IMR-90 (cell line): Measurements from ENCODE around the gene PACS1. TPM values are rescaled to one million over a fixed set of nuclear protein-coding genes. Genes with fewer than 3 reads are reported as not detected.

Source experiments
- ATAC-seq: fragments of 200-7000 bp; cut with Tn5 transposase; 2 replicates; pipeline ENCODE4 v1.9.1; 2020; ENCODE audit warnings: low read depth, mild to moderate bottlenecking, moderate library complexity
- BruUV-seq: library from RNA; stranded (reverse); fragments of 400-500 nt; replicated peaks from 2 replicates; lab custom pipeline; 2021; lab: Mats Ljungman, UMichigan
- CTCF ChIA-PET: fragments of 300-600 bp; formaldehyde crosslinking; extraction: SDS; loops from one replicate; lab custom pipeline; 2021; ENCODE audit warnings: antibody characterized with exemption; lab: Yijun Ruan, JAX
- POLR2A ChIA-PET: fragments of 300-600 bp; sonication (Branson Sonifier 250); formaldehyde crosslinking; loops from one replicate; lab custom pipeline; 2022; ENCODE audit warnings: antibody characterized with exemption; ENCODE audit not compliant: unreplicated experiment; lab: Charles Lee
- DNase-seq: peaks from one replicate; pipeline ENCODE4 v3.0.0; 2013
- H2AFZ ChIP-seq: replicated peaks from 2 replicates; pipeline ENCODE3; 2013; ENCODE audit warnings: low read length, mild to moderate bottlenecking; ENCODE audit not compliant: poor library complexity
- H2AK5ac ChIP-seq: 2 replicates; pipeline ENCODE4 v1.6.1; 2013; ENCODE audit warnings: low read depth, low read length, inconsistent platforms
- H2AK9ac ChIP-seq: replicated peaks from 2 replicates; pipeline ENCODE3; 2013; ENCODE audit warnings: mild to moderate bottlenecking, low read depth, low read length, moderate library complexity; ENCODE audit not compliant: poor library complexity
- H2BK120ac ChIP-seq: 2 replicates; pipeline ENCODE4 v1.6.1; 2013; ENCODE audit warnings: low read depth, low read length, inconsistent platforms
- H2BK15ac ChIP-seq: 3 replicates; pipeline ENCODE4 v1.6.1; 2013; ENCODE audit warnings: low read depth, low read length, inconsistent platforms
- H2BK20ac ChIP-seq: 2 replicates; pipeline ENCODE4 v1.6.1; 2013; ENCODE audit warnings: low read depth, mild to moderate bottlenecking, inconsistent platforms, low read length, moderate library complexity
- H2BK5ac ChIP-seq: 2 replicates; pipeline ENCODE4 v1.6.1; 2013; ENCODE audit warnings: mild to moderate bottlenecking, low read depth, low read length, inconsistent platforms; ENCODE audit not compliant: poor library complexity, severe bottlenecking
- H3K14ac ChIP-seq: replicated peaks from 2 replicates; pipeline ENCODE4 v1.6.1; 2013; ENCODE audit warnings: low read depth, low read length, inconsistent platforms
- H3K18ac ChIP-seq: 2 replicates; pipeline ENCODE4 v1.6.1; 2013; ENCODE audit warnings: low read depth, low read length, control low read depth
- H3K23ac ChIP-seq: 2 replicates; pipeline ENCODE4 v1.6.1; 2013; ENCODE audit warnings: low read depth, low read length, inconsistent platforms
- H3K27ac ChIP-seq: 2 replicates; pipeline ENCODE4 v1.5.1; 2013; ENCODE audit warnings: mild to moderate bottlenecking, control low read depth, low read length; ENCODE audit not compliant: insufficient read depth
- H3K27me3 ChIP-seq: 2 replicates; pipeline ENCODE4 v1.6.1; 2013; ENCODE audit warnings: low read length; ENCODE audit not compliant: control insufficient read depth, insufficient read depth
- H3K36me3 ChIP-seq: 2 replicates; pipeline ENCODE4 v1.6.1; 2013; ENCODE audit warnings: low read length, mixed read lengths; ENCODE audit not compliant: control insufficient read depth, insufficient read depth
- H3K4ac ChIP-seq: 2 replicates; pipeline ENCODE4 v1.6.1; 2013; ENCODE audit warnings: low read depth, low read length, inconsistent platforms
- H3K4me1 ChIP-seq: 2 replicates; pipeline ENCODE4 v1.6.1; 2013; ENCODE audit warnings: low read length, mixed read lengths; ENCODE audit not compliant: control insufficient read depth, insufficient read depth
- H3K4me2 ChIP-seq: 2 replicates; pipeline ENCODE4 v1.6.1; 2013; ENCODE audit warnings: low read depth, mild to moderate bottlenecking, control low read depth, low read length, moderate library complexity
- H3K4me3 ChIP-seq: 2 replicates; pipeline ENCODE4 v1.5.1; 2013; ENCODE audit warnings: low read depth, mild to moderate bottlenecking, control low read depth, low read length, moderate library complexity; ENCODE audit not compliant: insufficient read depth
- H3K56ac ChIP-seq: 2 replicates; pipeline ENCODE4 v1.6.1; 2013; ENCODE audit warnings: low read length, inconsistent platforms; ENCODE audit not compliant: insufficient read depth; ENCODE audit errors: extremely low read depth
- H3K79me1 ChIP-seq, 2 experiments: 2 replicates each; pipeline ENCODE4 v1.6.1; 2013; ENCODE audit warnings: low read length in 2 of 2, inconsistent platforms in 1 of 2, low read depth in 1 of 2
- H3K9ac ChIP-seq: 2 replicates; pipeline ENCODE4 v1.6.1; 2013; ENCODE audit warnings: low read depth, low read length, control low read depth
- H3K9me1 ChIP-seq: 2 replicates; pipeline ENCODE4 v1.6.1; 2013; ENCODE audit warnings: low read length, inconsistent platforms; ENCODE audit not compliant: insufficient read depth
- H3K9me3 ChIP-seq: 2 replicates; pipeline ENCODE4 v1.6.1; 2013; ENCODE audit warnings: low read length; ENCODE audit not compliant: control insufficient read depth, insufficient read depth
- H4K20me1 ChIP-seq: 2 replicates; pipeline ENCODE4 v1.6.1; 2013; ENCODE audit warnings: low read length, inconsistent platforms; ENCODE audit not compliant: insufficient read depth
- H4K5ac ChIP-seq: 2 replicates; pipeline ENCODE4 v1.6.1; 2013; ENCODE audit warnings: mild to moderate bottlenecking, low read depth, low read length, control low read depth
- H4K8ac ChIP-seq, 2 experiments: 2 replicates each; pipeline ENCODE4 v1.6.1; 2013; ENCODE audit warnings: low read depth in 2 of 2, low read length in 2 of 2, control low read depth in 1 of 2, inconsistent platforms in 1 of 2
- H4K91ac ChIP-seq: 2 replicates; pipeline ENCODE4 v1.6.1; 2013; ENCODE audit warnings: low read depth, low read length, inconsistent platforms; ENCODE audit not compliant: insufficient read depth
- CHD1 ChIP-seq: IDR thresholded peaks from 2 replicates; pipeline ENCODE4 v1.6.1; 2012; ENCODE audit warnings: low read depth, low read length, improper control_type of control experiment
- MAZ ChIP-seq: IDR thresholded peaks from 2 replicates; pipeline ENCODE4 v1.6.1; 2012; ENCODE audit warnings: low read depth, mild to moderate bottlenecking, low read length, improper control_type of control experiment, moderate library complexity, borderline replicate concordance
- NFE2L2 ChIP-seq: fragments of 150-350 bp; IDR thresholded peaks from 2 replicates; pipeline ENCODE4 v1.6.1; 2016; ENCODE audit warnings: low read depth, mild to moderate bottlenecking, low read length
- WGBS, 2 experiments: methylation state at CpG; one replicate each; pipeline versions ENCODE4 v1.1.5 to v1.1.7; 2013; ENCODE audit warnings: missing lambda C conversion rate in 2 of 2; ENCODE audit not compliant: insufficient read length in 1 of 2; ENCODE audit errors: extremely low coverage in 2 of 2; 5-methylcytosine and 5-hydroxymethylcytosine counted together
- dilution Hi-C: fragments of 300-500 bp; cut with HindIII; formaldehyde crosslinking; loops from one replicate; pipeline ENCODE4 v1.14.3; 2018; ENCODE audit warnings: low sequenced_read_pairs; ENCODE audit not compliant: unreplicated experiment
- in situ Hi-C: fragments of 300-500 bp; cut with MboI; formaldehyde crosslinking; loops from 3 replicates; pipeline ENCODE4 v1.14.3; 2019; ENCODE audit warnings: low sequenced_read_pairs, inconsistent platforms, mixed read lengths
- intact Hi-C: fragments of 100-400 bp; cut with micrococcal nuclease; formaldehyde crosslinking; loops from 2 replicates; pipeline ENCODE4 v1.10.0; 2022
- polyA plus RNA-seq, 3 experiments: library from polyadenylated mRNA; depleted of rRNA; stranded (reverse); fragments of >200 nt; gene quantifications; 2 replicates each; pipeline ENCODE4 v1.2.3, GENCODE V29; 2012; ENCODE audit warnings: low replicate concordance in 1 of 3
- total RNA-seq: library from RNA; depleted of rRNA; stranded (reverse); fragments of >200 nt; gene quantifications from 2 replicates; pipeline ENCODE4 v1.2.3, GENCODE V29; 2012

The PACS1 gene
- total and polyA plus RNA-seq, 2 of the 4 experiments (the other 2 are of a cell fraction) = 7.3 to 32.0 TPM

DNA sequence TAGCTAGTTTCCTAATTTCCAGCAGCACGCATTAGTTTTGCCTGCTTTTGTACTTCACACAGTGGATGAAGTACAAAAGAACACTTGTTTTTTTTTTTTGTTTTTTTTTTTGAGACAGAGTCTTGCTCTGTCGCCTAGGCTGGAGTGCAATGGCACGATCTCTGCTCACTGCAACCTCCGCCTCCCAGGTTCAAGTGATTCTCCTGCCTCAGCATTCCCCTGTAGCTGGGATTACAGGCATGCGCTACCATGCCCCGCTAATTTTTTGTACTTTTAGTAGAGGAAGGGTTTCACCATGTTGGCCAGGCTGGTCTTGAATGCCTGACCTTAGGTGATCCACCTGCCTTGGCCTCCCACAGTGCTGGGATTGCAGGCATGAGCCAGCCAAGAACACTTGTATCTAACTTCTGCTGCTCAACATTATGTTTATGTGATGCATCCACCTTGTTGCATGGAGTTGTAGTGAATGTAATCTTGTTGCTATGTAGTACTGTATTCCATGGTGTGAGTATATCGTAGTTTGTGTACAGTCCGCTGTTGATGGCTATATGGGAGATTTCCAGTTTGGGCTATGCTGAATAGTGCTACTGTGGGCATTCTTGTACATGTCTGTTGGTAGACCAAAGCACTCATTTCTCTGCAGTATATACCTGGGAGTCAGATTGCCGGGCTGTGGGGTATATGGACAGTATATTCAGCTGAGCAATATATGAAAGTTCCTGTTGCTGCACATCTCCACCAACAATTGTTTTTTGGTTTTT lies 17.3 kb downstream of the PACS1 start (continued):
- no peak for TF ChIP-seq CHD1

DNA sequence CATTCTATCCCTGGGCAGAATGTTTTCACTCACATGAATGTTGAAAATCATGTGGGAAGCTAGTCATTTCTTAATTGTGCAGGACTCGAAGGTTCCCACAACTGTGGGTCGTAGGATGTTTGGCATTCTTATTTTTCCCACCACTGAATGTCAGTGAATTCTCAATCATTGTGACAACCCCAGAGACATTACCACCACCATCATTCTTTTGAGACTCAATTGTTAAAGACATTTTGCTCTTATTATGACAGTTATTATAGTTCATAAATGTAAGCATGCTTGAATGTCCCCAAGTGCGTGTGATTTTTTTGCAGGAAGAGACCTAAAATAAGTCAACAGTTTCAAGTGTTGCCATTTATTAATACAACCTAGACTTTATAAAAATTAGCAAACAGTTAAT lies 19.0 kb downstream of the PACS1 start:
- no CpG with 5 or more reads among the region's 3 CpGs for WGBS, 2 experiments
- TF ChIP-seq MAZ (no peak), NFE2L2 (no peak)
- H4K91ac ChIP-seq = no peak overlapping the region
- dilution Hi-C loops (no loop called here), in situ Hi-C loops (no loop called here), intact Hi-C loops (loop anchor here (10.0 kb wide), 1 partner anchor 116 kb away; no protein-coding TSS in a partner anchor)
- no peak overlapping the region for H3K18ac ChIP-seq
- peaks cover 4% of the 10 kb centered on the region; the same call in 1 of the 2 replicates for H3K9me1 ChIP-seq
- peaks cover 16 to 40% of the 10 kb centered on the region in 2 experiments for H3K79me1 ChIP-seq
- H2AK9ac ChIP-seq = no peak overlapping the region
- H2AFZ ChIP-seq = no peak overlapping the region
- H3K27me3 ChIP-seq = no peaks in the 10 kb centered on the region
- no TSS peak for BruUV-seq
- no peak overlapping the region for H2BK15ac ChIP-seq
- no peak overlapping the region for H4K5ac ChIP-seq
- peaks cover 27% of the 10 kb centered on the region; the same call in 1 of the 2 replicates for H4K20me1 ChIP-seq
- no peak for ATAC-seq
- no peak overlapping the region for H3K27ac ChIP-seq
- no peak overlapping the region for H3K14ac ChIP-seq
- H3K9me3 ChIP-seq = no peaks in the 10 kb centered on the region
- H3K4me1 ChIP-seq = peaks cover 3% of the 10 kb centered on the region; the same call in 1 of the 2 replicates
- no peak overlapping the region for H3K9ac ChIP-seq
- no peak overlapping the region for H2BK120ac ChIP-seq
- no peak overlapping the region for H2BK20ac ChIP-seq
- ChIA-PET POLR2A (no interaction called here), CTCF (interaction anchor here (0.6 to 1.4 kb wide), 2 partner anchors 21 to 38 kb away, joined by 3 read pairs; no protein-coding TSS in a partner anchor)
- H3K4ac ChIP-seq = no peak overlapping the region
- no peak for DNase-seq
- H3K23ac ChIP-seq = no peak overlapping the region
- no peak overlapping the region for H3K4me3 ChIP-seq
- no peak overlapping the region for H2AK5ac ChIP-seq
- H3K36me3 ChIP-seq = no peaks in the 10 kb centered on the region
- H4K8ac ChIP-seq = no peak overlapping the region
- H3K4me2 ChIP-seq = no peak overlapping the region
- no peak overlapping the region for H3K56ac ChIP-seq
- H2BK5ac ChIP-seq = no peak overlapping the region
